Measurements from ENCODE around the gene DHX38. TPM values are rescaled to one million over a fixed set of nuclear protein-coding genes. Genes with fewer than 3 reads are reported as not detected.
"Not testable (repeated sequence)": the region's sequence is repeated elsewhere in the genome, so short reads cannot be mapped to it uniquely, and the experiment has no call there.

DHX38 gene
- total RNA-seq, 4 donors from 2014 or later = 74.1 to 111 (median 81.0) TPM

DNA sequence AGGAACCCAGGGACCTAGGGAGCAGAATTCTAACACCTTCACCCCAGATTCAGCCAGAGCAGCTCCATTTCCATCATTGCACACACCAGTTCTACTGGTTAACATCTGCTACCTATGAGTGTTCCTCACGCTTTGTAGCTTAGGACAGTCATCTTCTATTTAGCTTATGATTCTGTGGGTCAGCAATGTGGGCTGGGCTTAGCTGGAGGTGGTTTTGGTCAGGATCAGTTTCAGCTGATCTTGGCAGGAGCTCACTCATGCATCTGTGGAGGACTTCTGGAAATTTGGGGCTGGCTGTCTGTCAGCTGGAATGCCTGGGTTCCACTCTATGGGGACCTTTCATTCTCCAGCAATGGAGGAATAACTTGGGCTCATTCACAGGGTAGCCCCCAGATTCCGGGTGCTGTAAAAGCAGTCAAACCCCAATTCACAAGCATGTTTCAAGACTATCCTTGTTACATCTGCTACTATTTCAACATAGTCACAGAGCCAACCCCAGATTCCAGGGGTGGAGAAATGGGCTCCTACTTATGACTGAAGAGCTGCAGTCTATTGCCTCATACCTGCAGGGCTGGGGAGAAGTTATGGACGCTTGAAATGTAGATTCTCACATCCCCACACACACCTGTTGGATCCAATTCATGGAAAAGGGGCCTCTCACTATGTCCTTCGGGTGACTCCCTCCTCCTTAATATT lies 42.7 kb upstream of the DHX38 start:
- Histone ChIP-seq H3K9me3 (peaks cover 0 to 8% (median 0%) of the 10 kb centered on the region in 4 donors), H3K4me1 (no peaks in the 10 kb centered on the region), H3K36me3 (peaks cover 0 to 9% (median 0%) of the 10 kb centered on the region in 3 donors), H3K4me3 (no peak overlapping the region), H3K27ac (no peak overlapping the region), H3K27me3 (no peaks in the 10 kb centered on the region)
- WGBS, 2 donors = 81 to 88% methylated on average over 4 of the region's 4 CpGs
- TF ChIP-seq POLR2A (IDR thresholded peaks at IDR 0.05) (no peak), EP300 (IDR thresholded peaks at IDR 0.05) (no peak), CTCF (IDR thresholded peaks at IDR 0.05) (no peak)
- peak in 1 of 2 donors; percentile 26 for DNase-seq (ENCODE audit: low spot score in 2 of 2)

GRCh38 chr16:72051818-72052217 lies 41.8 kb upstream of the DHX38 start:
- peaks cover 0 to 8% (median 0%) of the 10 kb centered on the region in 4 donors for H3K9me3 ChIP-seq
- H3K4me3 ChIP-seq = no peak overlapping the region
- no peaks in the 10 kb centered on the region for H3K4me1 ChIP-seq
- H3K27ac ChIP-seq = no peak overlapping the region
- TF ChIP-seq EP300 (IDR thresholded peaks at IDR 0.05) (peak in 1 of 2 donors; percentile 53), POLR2A (IDR thresholded peaks at IDR 0.05) (no peak), CTCF (IDR thresholded peaks at IDR 0.05) (no peak)
- DNase-seq (ENCODE audit: low spot score in 2 of 2) = no peak
- 76 to 82% methylated on average over 2 of the region's 2 CpGs for WGBS, 2 donors
- H3K27me3 ChIP-seq = no peaks in the 10 kb centered on the region
- H3K36me3 ChIP-seq = peaks cover 0 to 9% (median 0%) of the 10 kb centered on the region in 3 donors

DNA sequence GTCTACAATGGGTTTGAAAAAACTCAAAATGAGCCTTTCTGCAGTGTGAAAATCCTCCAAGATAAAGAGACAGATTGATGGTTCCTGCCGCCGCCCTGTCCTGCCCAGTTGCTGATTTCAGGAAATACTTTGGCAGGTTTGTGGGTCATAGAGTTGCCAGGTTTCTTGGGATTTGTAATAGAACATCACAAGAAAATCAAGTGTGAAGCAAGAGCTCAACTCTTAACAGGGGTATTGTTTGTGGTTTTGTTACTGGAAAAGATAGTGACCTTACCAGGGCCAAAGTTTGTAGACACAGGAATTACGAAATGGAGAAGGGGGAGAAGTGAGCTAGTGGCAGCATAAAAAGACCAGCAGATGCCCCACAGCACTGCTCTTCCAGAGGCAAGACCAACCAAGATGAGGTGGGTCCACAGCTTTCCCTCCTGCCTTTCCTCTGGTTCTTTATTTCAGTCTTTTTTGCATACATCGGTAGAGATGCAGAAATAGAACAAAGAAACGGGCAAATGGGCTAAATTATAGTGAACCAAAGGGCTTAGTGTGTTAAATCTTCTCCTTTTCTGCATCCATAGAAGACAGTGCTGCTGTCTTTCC lies 39.3 kb upstream of the DHX38 start, which contains the start of gene HP:
HP (plus strand) TSS at position 252 of the 594 bp plus-strand sequence; CDS start at position 400, 148 bp downstream.
- not testable (repeated sequence) for H3K4me1 ChIP-seq, H3K36me3 ChIP-seq, H3K4me3 ChIP-seq, H3K27ac ChIP-seq, H3K27me3 ChIP-seq, H3K9me3 ChIP-seq
- DNase-seq (ENCODE audit: low spot score in 2 of 2) = peak in 1 of 2 donors; percentile 40
- peak in 1 of 2 donors; percentile 36 for TF ChIP-seq EP300 (IDR thresholded peaks at IDR 0.05)
- WGBS, 2 donors = 82% methylated on average over 5 of the region's 5 CpGs

DNA sequence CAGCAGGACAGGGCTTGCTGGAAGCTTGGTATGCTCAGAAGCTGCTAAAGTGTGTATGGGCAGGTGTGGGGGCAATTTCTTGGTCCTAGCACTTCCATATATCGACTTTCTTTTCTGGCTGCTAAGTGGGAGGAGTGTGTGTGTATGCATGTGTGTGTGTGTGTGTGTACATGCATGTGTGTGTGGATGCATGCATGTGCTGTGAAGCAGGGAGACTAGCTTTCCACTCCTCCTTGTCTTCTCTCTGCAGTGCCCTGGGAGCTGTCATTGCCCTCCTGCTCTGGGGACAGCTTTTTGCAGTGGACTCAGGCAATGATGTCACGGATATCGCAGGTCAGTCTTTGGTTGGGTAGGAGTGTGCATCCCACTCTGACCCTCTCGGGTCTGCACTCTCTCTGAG lies 37.7 kb upstream of the DHX38 start:
- Histone ChIP-seq H3K4me3 (no peak overlapping the region), H3K36me3 (peaks cover 0 to 4% (median 0%) of the 10 kb centered on the region in 3 donors), H3K27me3 (no peaks in the 10 kb centered on the region), H3K4me1 (no peaks in the 10 kb centered on the region), H3K27ac (no peak overlapping the region), H3K9me3 (no peaks in the 10 kb centered on the region)
- no peak for TF ChIP-seq CTCF (IDR thresholded peaks at IDR 0.05)
- TF ChIP-seq EP300 (IDR thresholded peaks at IDR 0.05) = no peak
- TF ChIP-seq POLR2A (IDR thresholded peaks at IDR 0.05) = no peak
- 80 to 87% methylated on average over 4 of the region's 4 CpGs for WGBS, 2 donors
- no peak for DNase-seq (ENCODE audit: low spot score in 2 of 2)

DNA sequence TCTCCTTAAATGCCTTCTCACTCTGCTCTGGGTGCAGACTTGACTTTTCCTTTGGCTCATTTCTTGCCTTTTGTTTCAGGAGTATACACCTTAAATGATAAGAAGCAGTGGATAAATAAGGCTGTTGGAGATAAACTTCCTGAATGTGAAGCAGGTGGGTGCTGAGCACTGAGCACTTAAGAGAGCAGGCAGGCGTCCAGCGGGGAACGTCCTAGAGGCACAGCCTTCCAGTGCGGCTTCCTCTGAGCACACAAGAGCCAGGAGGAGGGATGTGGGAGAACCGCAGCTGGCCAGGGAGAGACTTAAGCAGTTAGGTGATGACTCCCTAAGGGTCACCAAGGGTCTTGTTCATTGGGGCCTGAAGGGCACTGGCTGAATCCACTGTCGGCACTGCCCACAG lies 36.3 kb upstream of the DHX38 start:
- H3K4me3 ChIP-seq; H3K36me3 ChIP-seq; DNase-seq (ENCODE audit: low spot score in 2 of 2); H3K27ac ChIP-seq; H3K4me1 ChIP-seq; H3K9me3 ChIP-seq; H3K27me3 ChIP-seq: not testable (repeated sequence)
- WGBS, 2 donors = 60% methylated on average over 1 of the region's 6 CpGs; no CpG with 5 or more reads in 1 of the 2 donors

DNA sequence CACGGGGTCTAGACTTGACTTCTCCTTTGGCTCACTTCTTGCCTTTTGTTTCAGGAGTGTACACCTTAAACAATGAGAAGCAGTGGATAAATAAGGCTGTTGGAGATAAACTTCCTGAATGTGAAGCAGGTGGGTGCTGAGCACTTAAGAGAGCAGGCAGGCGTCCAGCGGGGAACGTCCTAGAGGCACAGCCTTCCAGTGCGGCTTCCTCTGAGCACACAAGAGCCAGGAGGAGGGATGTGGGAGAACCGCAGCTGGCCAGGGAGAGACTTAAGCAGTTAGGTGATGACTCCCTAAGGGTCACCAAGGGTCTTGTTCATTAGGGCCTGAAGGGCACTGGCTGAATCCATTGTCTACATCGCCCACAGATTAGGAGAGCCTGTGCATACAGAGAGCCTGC lies 34.6 kb upstream of the DHX38 start:
- H3K36me3 ChIP-seq; DNase-seq (ENCODE audit: low spot score in 2 of 2); H3K27ac ChIP-seq; H3K4me3 ChIP-seq; H3K9me3 ChIP-seq; H3K4me1 ChIP-seq; H3K27me3 ChIP-seq: not testable (repeated sequence)
- 64 to 73% methylated on average over 7 of the region's 7 CpGs for WGBS, 2 donors
